Trophoblast cell (in vitro differentiated cells and primary cell): ENCODE measurements around the gene GABRA1. TPM values are rescaled to one million over a fixed set of nuclear protein-coding genes. Genes with fewer than 3 reads are reported as not detected.

Experiments used
- DNase-seq, 2 donors: peaks; one replicate each; pipeline ENCODE4 v3.0.0-alpha.2; 2016
- H2AFZ ChIP-seq: 2 replicates; pipeline ENCODE4 v1.6.1; 2013; ENCODE audit warnings: low read length, moderate library complexity, mild to moderate bottlenecking; ENCODE audit not compliant: insufficient read depth, poor library complexity
- H2AK5ac ChIP-seq: 2 replicates; pipeline ENCODE4 v1.6.1; 2013; ENCODE audit warnings: mild to moderate bottlenecking, low read length
- H2BK120ac ChIP-seq: 2 replicates; pipeline ENCODE4 v1.6.1; 2013; ENCODE audit warnings: low read length, mild to moderate bottlenecking, moderate library complexity; ENCODE audit not compliant: insufficient read depth, poor library complexity
- H2BK12ac ChIP-seq: 2 replicates; pipeline ENCODE4 v1.6.1; 2013; ENCODE audit warnings: mild to moderate bottlenecking, low read length, moderate library complexity
- H2BK5ac ChIP-seq: 2 replicates; pipeline ENCODE4 v1.6.1; 2013; ENCODE audit warnings: low read length, low read depth, moderate library complexity, mild to moderate bottlenecking; ENCODE audit not compliant: poor library complexity
- H3K14ac ChIP-seq: 2 replicates; pipeline ENCODE4 v1.6.1; 2013; ENCODE audit warnings: mild to moderate bottlenecking, low read length
- H3K18ac ChIP-seq: 2 replicates; pipeline ENCODE4 v1.6.1; 2013; ENCODE audit warnings: mild to moderate bottlenecking, low read length
- H3K23ac ChIP-seq: 2 replicates; pipeline ENCODE4 v1.6.1; 2013; ENCODE audit warnings: low read length
- H3K27ac ChIP-seq: 2 replicates; pipeline ENCODE4 v1.5.1; 2013; ENCODE audit warnings: low read depth, mild to moderate bottlenecking, inconsistent platforms, low read length, moderate library complexity
- H3K27me3 ChIP-seq: 2 replicates; pipeline ENCODE4 v1.6.1; 2013; ENCODE audit warnings: inconsistent platforms, mild to moderate bottlenecking, low read length, moderate library complexity; ENCODE audit not compliant: insufficient read depth
- H3K36me3 ChIP-seq, 2 experiments: 1 replicate in 1 of 2; 2 replicates in 1 of 2; pipeline ENCODE4 v1.6.1; 2013; ENCODE audit warnings: low read length in 2 of 2, mild to moderate bottlenecking in 2 of 2, moderate library complexity in 1 of 2; ENCODE audit not compliant: insufficient read depth in 2 of 2, control insufficient read depth in 1 of 2
- H3K4ac ChIP-seq: 2 replicates; pipeline ENCODE4 v1.6.1; 2013; ENCODE audit warnings: low read depth, mild to moderate bottlenecking, low read length, moderate library complexity
- H3K4me1 ChIP-seq, 2 experiments: 1 replicate in 1 of 2; 2 replicates in 1 of 2; pipeline ENCODE4 v1.6.1; 2013; ENCODE audit warnings: low read length in 2 of 2, mild to moderate bottlenecking in 2 of 2, moderate library complexity in 1 of 2; ENCODE audit not compliant: insufficient read depth in 2 of 2, control insufficient read depth in 1 of 2
- H3K4me2 ChIP-seq: 2 replicates; pipeline ENCODE4 v1.6.1; 2013; ENCODE audit warnings: inconsistent platforms, mild to moderate bottlenecking, low read length, moderate library complexity
- H3K4me3 ChIP-seq: 2 replicates; pipeline ENCODE4 v1.5.1; 2013; ENCODE audit warnings: mild to moderate bottlenecking, low read depth, low read length, inconsistent platforms
- H3K79me1 ChIP-seq: one replicate; pipeline ENCODE4 v1.6.1; 2013; ENCODE audit warnings: low read length
- H3K79me2 ChIP-seq: 2 replicates; pipeline ENCODE4 v1.6.1; 2013; ENCODE audit warnings: low read length, mild to moderate bottlenecking; ENCODE audit not compliant: control insufficient read depth, insufficient read depth, poor library complexity
- H3K9ac ChIP-seq: 2 replicates; pipeline ENCODE4 v1.6.1; 2013; ENCODE audit warnings: mild to moderate bottlenecking, low read length
- H3K9me3 ChIP-seq: 2 replicates; pipeline ENCODE4 v1.6.1; 2013; ENCODE audit warnings: low read depth, mild to moderate bottlenecking, control low read depth, inconsistent platforms, low read length; ENCODE audit not compliant: insufficient read depth
- H4K12ac ChIP-seq: 2 replicates; pipeline ENCODE4 v1.6.1; 2013; ENCODE audit warnings: low read depth, mild to moderate bottlenecking, low read length, moderate library complexity
- H4K8ac ChIP-seq: 2 replicates; pipeline ENCODE4 v1.6.1; 2013; ENCODE audit warnings: low read depth, mild to moderate bottlenecking, low read length, moderate library complexity
- H4K91ac ChIP-seq: one replicate; pipeline ENCODE4 v1.6.1; 2013; ENCODE audit warnings: low read depth, mild to moderate bottlenecking, low read length, moderate library complexity
- whole genome bisulfite sequencing: extraction: QIAGEN DNeasy Blood & Tissue Kit; methylation state at CpG from one replicate; pipeline ENCODE4 v1.1.7; 2013; ENCODE audit warnings: missing lambda C conversion rate; ENCODE audit not compliant: insufficient read length, insufficient coverage; ENCODE audit errors: extremely low coverage; 5-methylcytosine and 5-hydroxymethylcytosine counted together
- polyA plus RNA-seq: library from polyadenylated mRNA; stranded (reverse); fragments of 200-250 nt; gene quantifications from 2 replicates; pipeline ENCODE4 v1.2.3, GENCODE V29; 2013

GABRA1 gene
- 0.04 TPM in 1 of 2 replicates, not detected in the other for polyA plus RNA-seq

DNA sequence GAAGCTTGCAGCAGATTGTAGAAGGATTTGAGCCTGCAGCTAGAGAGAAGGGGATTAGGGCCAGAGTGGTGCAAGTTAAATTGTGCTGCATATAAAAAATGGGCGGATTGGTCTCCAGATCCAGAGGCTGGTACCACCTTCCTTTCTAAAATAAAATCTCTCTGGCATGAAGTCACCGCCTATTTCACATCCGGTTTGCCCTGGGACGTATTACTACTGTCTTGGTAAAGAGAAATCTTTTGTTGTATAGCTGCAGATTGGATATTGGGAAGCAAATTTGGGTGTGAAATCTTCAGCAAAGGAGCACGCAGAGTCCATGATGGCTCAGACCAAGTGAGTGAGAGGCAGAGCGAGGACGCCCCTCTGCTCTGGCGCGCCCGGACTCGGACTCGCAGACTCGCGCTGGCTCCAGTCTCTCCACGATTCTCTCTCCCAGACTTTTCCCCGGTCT lies at the start of gene GABRA1:
Gene GABRA1 (plus strand): TSS at position 180 of the 451 bp plus-strand sequence. CDS start 2,691 bp downstream, outside the sequence.
- no peak within 1 kb of the TSS for H3K18ac ChIP-seq
- no peaks in the 10 kb centered on the region for H3K79me1 ChIP-seq
- no peaks in the 10 kb centered on the region for H3K36me3 ChIP-seq
- H3K27ac ChIP-seq = no peak within 1 kb of the TSS
- H2BK120ac ChIP-seq = no peak within 1 kb of the TSS
- H2AFZ ChIP-seq = peak within 1 kb of the TSS; percentile 49
- WGBS = no CpG with 5 or more reads among the region's 16 CpGs
- H3K79me2 ChIP-seq = no peaks in the 10 kb centered on the region
- H3K9ac ChIP-seq = no peak within 1 kb of the TSS
- H2BK5ac ChIP-seq = no peak within 1 kb of the TSS
- H3K4me3 ChIP-seq = no peak within 1 kb of the TSS
- H4K91ac ChIP-seq = no peak within 1 kb of the TSS
- H2AK5ac ChIP-seq = no peak within 1 kb of the TSS
- H3K4me2 ChIP-seq = peak within 1 kb of the TSS; percentile 57
- no peak within 1 kb of the TSS for H4K12ac ChIP-seq
- H3K9me3 ChIP-seq = no peaks in the 10 kb centered on the region
- H4K8ac ChIP-seq = no peak within 1 kb of the TSS
- peaks cover 2% of the 10 kb centered on the region for H3K27me3 ChIP-seq
- no peak within 1 kb of the TSS for H3K14ac ChIP-seq
- H3K23ac ChIP-seq = no peak within 1 kb of the TSS
- peaks cover 0 to 2% of the 10 kb centered on the region in 2 experiments for H3K4me1 ChIP-seq
- no peak within 1 kb of the TSS for H3K4ac ChIP-seq
- H2BK12ac ChIP-seq = no peak within 1 kb of the TSS
- no peak for DNase-seq

DNA sequence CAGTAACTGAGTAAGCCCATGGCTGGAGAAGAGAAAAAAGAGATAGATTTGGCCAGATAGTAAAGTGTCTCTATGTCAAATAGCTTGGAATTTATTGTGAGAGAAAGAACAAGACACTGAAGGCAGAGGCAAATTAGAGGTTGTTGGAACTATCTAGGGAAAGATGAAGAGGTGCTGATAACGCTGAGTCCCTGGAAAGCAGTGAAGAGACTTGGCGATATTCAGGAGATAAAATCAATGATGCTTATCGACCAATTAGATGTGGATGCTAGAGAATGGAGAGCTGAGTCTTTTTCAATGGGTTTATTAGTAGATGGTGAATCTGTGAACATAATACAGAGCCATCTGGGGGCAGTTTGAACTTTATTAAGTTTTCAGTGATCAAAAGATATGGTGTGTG lies 48.6 kb upstream of the GABRA1 start:
- H4K8ac ChIP-seq = no peak overlapping the region
- H3K4ac ChIP-seq = no peak overlapping the region
- no peak overlapping the region for H3K23ac ChIP-seq
- no peak overlapping the region for H3K4me2 ChIP-seq
- no peak overlapping the region for H2AK5ac ChIP-seq
- DNase-seq = no peak
- H2BK12ac ChIP-seq = no peak overlapping the region
- no peak overlapping the region for H4K12ac ChIP-seq
- no peaks in the 10 kb centered on the region for H3K9me3 ChIP-seq
- no peaks in the 10 kb centered on the region for H3K79me1 ChIP-seq
- no CpG with 5 or more reads among the region's 3 CpGs for WGBS
- no peak overlapping the region for H2AFZ ChIP-seq
- no peaks in the 10 kb centered on the region for H3K4me1 ChIP-seq
- no peak overlapping the region for H4K91ac ChIP-seq
- H3K18ac ChIP-seq = no peak overlapping the region
- H3K4me3 ChIP-seq = no peak overlapping the region
- H3K79me2 ChIP-seq = no peaks in the 10 kb centered on the region
- no peak overlapping the region for H2BK5ac ChIP-seq
- no peak overlapping the region for H3K14ac ChIP-seq
- no peak overlapping the region for H3K9ac ChIP-seq
- no peaks in the 10 kb centered on the region for H3K27me3 ChIP-seq
- H3K36me3 ChIP-seq = no peaks in the 10 kb centered on the region
- no peak overlapping the region for H2BK120ac ChIP-seq
- H3K27ac ChIP-seq = no peak overlapping the region

DNA sequence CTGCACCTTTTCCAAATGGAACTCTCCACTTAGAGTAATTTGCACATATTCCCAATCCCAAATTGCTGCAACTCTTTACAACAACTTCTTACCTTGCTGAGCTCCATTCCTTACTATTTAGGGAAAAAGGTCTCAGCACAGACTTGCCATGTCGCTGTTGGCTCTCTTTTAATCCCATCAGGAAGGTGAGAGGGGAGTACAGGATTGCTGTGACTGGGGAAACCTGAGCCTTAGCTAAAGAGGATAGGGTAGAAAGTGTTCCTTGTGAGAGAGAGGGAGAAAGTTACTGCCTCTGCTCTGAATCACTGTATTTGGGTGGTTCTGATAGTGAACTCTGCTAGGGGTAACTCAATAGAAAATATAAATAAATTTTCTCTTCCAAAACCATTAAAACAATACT lies 43.7 kb upstream of the GABRA1 start:
- DNase-seq = no peak
- H3K4me2 ChIP-seq = no peak overlapping the region

DNA sequence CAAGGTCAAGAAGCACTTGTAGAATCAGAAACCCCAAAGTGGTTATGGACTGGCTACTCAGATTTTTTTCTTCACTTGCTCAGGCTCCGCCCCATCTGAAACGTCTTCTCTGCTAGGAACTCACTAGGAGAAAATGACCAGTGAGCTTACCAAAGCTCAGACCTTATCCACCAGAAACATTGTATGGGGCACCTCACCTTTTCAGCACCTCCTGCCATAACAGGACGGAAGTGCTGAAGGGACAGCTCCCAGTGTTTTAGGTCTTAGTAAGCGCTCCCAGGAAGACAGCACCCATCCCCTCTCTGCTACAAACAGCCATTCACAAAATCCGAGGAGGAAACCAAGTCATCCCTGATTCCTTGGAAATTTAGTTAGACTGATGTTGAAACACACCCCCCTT lies 1.2 kb upstream of the GABRA1 start:
- no peak overlapping the region for H2AFZ ChIP-seq
- H3K4ac ChIP-seq = no peak overlapping the region
- no peak overlapping the region for H2BK5ac ChIP-seq
- H4K91ac ChIP-seq = no peak overlapping the region
- no peak overlapping the region for H3K14ac ChIP-seq
- H3K9ac ChIP-seq = no peak overlapping the region
- no peaks in the 10 kb centered on the region for H3K9me3 ChIP-seq
- H3K4me1 ChIP-seq = peaks cover 0 to 2% of the 10 kb centered on the region in 2 experiments
- no peak overlapping the region for H3K23ac ChIP-seq
- DNase-seq = no peak
- H3K18ac ChIP-seq = no peak overlapping the region
- H4K8ac ChIP-seq = no peak overlapping the region
- H2AK5ac ChIP-seq = no peak overlapping the region
- no peak overlapping the region for H3K27ac ChIP-seq
- H4K12ac ChIP-seq = no peak overlapping the region
- no peak overlapping the region for H3K4me3 ChIP-seq
- H3K79me2 ChIP-seq = no peaks in the 10 kb centered on the region
- H3K27me3 ChIP-seq = peaks cover 2% of the 10 kb centered on the region
- H3K4me2 ChIP-seq = no peak overlapping the region
- H2BK120ac ChIP-seq = no peak overlapping the region
- WGBS = no CpG with 5 or more reads among the region's 5 CpGs
- H3K36me3 ChIP-seq = no peaks in the 10 kb centered on the region
- H3K79me1 ChIP-seq = no peaks in the 10 kb centered on the region
- H2BK12ac ChIP-seq = no peak overlapping the region

More for the DNA sequence above, 43.7 kb upstream of the GABRA1 start:
- no peak overlapping the region for H3K27ac ChIP-seq
- no peak overlapping the region for H4K91ac ChIP-seq
- H2BK5ac ChIP-seq = no peak overlapping the region
- H2BK120ac ChIP-seq = no peak overlapping the region
- no peak overlapping the region for H3K9ac ChIP-seq
- H3K23ac ChIP-seq = no peak overlapping the region
- H3K4me3 ChIP-seq = no peak overlapping the region
- no peak overlapping the region for H3K4ac ChIP-seq
- no peak overlapping the region for H3K14ac ChIP-seq
- H3K36me3 ChIP-seq = no peaks in the 10 kb centered on the region
- H2AFZ ChIP-seq = no peak overlapping the region
- H3K79me1 ChIP-seq = no peaks in the 10 kb centered on the region
- no peaks in the 10 kb centered on the region for H3K9me3 ChIP-seq
- no peak overlapping the region for H2BK12ac ChIP-seq
- H2AK5ac ChIP-seq = no peak overlapping the region
- WGBS = no CpG with 5 or more reads among the region's 1 CpG
- no peaks in the 10 kb centered on the region for H3K79me2 ChIP-seq
- H4K8ac ChIP-seq = no peak overlapping the region
- no peaks in the 10 kb centered on the region for H3K4me1 ChIP-seq
- H4K12ac ChIP-seq = no peak overlapping the region
- H3K18ac ChIP-seq = no peak overlapping the region
- no peaks in the 10 kb centered on the region for H3K27me3 ChIP-seq
